Stimulated activated CD8-positive, alpha-beta memory T cell treated with anti-CD3 and anti-CD28 coated beads, Interleukin-15, amount 100 ng/mL, for 48 hours (primary cell): ENCODE measurements around the gene MAP3K19.
"Not testable (repeated sequence)": the region's sequence is repeated elsewhere in the genome, so short reads cannot be mapped to it uniquely, and the experiment has no call there.

Experiments
- DNase-seq, 2 donors: peaks; one replicate each; pipeline ENCODE4 v3.0.0-alpha.2; 2020; ENCODE audit warnings: low read depth in 2 of 2

Gene MAP3K19, protein sequence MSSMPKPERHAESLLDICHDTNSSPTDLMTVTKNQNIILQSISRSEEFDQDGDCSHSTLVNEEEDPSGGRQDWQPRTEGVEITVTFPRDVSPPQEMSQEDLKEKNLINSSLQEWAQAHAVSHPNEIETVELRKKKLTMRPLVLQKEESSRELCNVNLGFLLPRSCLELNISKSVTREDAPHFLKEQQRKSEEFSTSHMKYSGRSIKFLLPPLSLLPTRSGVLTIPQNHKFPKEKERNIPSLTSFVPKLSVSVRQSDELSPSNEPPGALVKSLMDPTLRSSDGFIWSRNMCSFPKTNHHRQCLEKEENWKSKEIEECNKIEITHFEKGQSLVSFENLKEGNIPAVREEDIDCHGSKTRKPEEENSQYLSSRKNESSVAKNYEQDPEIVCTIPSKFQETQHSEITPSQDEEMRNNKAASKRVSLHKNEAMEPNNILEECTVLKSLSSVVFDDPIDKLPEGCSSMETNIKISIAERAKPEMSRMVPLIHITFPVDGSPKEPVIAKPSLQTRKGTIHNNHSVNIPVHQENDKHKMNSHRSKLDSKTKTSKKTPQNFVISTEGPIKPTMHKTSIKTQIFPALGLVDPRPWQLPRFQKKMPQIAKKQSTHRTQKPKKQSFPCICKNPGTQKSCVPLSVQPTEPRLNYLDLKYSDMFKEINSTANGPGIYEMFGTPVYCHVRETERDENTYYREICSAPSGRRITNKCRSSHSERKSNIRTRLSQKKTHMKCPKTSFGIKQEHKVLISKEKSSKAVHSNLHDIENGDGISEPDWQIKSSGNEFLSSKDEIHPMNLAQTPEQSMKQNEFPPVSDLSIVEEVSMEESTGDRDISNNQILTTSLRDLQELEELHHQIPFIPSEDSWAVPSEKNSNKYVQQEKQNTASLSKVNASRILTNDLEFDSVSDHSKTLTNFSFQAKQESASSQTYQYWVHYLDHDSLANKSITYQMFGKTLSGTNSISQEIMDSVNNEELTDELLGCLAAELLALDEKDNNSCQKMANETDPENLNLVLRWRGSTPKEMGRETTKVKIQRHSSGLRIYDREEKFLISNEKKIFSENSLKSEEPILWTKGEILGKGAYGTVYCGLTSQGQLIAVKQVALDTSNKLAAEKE (N-terminal part only)

DNA sequence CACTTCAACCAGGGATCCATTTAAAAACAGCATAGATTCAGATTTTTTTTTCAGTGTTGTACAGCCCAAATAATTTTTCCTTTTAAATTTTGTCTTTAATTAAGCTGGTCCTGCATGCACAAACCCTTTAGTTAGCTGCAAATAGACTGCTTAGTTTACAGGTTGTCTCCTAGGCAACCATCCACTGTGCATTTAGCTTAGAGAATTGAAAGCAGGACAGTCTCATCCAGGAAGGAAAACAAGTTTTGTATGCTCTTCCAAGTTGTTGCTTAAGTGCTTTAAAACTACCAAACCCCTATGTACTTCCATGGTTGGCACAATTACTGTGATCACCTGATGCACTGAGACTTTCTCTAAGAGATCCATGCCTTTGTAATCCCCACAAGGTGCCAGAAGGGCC, at the start of gene MAP3K19:
Gene MAP3K19, minus strand, starts transcription at position 148 of the 400 bp plus-strand sequence. CDS start 22,800 bp downstream, outside the sequence.
- DNase-seq, result no peak

DNA sequence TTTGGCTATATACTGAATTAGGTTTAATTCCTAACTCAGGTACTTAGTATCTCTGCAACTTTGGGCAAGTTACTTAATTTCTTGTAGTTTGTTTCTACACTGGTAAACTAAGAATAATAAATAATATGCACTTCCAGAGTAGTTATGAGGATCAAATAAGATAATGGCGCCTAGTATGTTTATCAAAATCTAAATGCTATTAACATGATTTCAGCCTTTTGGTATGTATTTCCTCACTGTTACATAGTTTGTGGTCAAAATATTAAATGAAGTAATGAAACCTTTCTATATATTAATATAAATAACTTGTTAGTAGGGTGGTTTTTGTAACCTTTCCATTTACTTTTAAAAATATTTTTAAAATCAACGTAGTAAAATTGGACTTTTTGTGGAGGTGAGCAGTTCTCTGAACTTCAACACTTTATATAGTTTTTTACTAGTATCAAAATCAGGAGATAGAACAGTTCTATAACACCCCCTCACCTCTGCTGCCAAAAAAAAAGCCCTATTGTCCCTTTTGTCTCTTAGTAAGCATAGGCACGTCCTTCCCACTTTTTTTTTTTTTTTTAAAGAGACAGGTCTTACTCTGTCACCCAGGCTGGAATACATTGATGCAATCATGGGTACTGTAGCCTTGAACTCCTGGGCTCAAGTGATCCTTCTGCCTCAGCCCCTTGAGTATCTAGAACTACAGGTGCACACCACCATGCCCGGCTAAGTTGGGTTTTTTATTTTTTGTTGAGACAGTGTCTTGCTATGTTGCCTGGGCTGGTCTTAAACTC, 49.6 kb upstream of the MAP3K19 start:
- DNase-seq, result no peak

GRCh38 chr2:135095591-135095990, 48.3 kb upstream of the MAP3K19 start:
- no peak for DNase-seq

GRCh38 chr2:135094508-135094907, 47.3 kb upstream of the MAP3K19 start:
- no peak for DNase-seq

DNA sequence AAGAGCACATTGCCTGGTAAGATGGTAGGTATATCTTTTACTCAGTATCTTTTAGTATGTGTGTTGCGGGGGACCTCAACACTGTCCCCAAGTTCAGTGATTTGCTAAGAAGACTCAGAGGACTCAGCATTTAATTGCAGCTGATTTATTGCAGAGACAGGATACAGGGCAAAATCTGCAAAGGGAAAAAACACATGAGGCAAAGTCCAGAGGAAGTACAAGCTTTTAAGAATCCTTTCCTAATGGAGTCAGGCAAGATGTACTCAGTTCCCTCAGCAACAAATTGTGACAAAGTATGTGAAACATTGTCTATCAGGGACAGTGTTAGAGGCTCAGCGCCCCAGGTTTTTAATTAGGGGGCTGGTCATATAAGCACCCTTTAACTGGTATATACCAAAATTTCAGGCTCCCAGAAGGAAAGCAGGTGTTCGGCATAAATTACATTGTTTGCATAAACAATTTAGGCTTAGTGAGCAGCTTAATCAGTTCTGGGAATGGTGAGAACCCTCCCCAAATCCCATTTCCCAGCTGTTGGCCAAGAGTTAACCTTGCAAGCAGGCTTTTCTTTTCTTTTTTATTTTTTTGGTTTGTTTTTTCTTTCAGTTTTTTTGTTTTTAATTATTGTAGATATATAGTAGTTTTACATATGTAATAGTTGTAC, 46.6 kb upstream of the MAP3K19 start:
- DNase-seq, result no peak

DNA sequence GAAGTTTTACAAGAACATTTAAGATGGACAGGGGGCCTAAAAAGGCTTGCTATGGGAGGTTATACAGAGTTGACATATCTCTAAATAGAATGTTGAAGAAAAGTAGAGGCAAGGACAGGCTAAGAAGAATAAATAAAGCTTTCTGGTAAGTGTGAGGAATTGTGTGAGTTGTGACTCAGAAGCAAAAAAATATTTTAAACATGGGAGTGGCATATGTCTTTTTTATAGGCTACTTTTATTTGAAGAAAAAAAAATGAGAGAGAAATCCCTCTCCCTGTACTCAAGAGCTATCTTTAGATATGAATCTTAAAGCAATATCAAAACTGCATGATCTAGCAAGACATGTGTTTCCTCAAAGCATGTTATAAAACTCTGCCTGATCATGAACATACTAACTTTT, 45.9 kb upstream of the MAP3K19 start:
- no peak for DNase-seq

DNA sequence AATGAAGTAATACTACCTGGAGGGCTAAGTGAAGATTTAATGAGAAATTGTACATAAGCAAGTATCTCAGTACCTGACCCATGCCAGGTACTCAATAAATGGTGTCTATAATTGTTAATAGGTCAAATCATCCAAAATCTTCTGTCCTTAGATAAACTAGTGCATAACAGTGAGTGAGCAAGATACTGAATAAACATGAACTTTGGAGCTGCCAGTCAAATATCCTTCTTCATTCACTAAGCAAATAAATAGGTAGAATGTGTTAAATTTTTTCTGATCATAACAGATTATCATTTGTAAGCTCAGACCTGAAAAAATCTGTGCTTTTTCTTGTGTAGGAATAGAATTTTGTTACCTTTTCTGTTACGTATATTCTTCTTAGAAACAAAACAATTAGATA, 44.4 kb upstream of the MAP3K19 start:
- no peak for DNase-seq

DNA sequence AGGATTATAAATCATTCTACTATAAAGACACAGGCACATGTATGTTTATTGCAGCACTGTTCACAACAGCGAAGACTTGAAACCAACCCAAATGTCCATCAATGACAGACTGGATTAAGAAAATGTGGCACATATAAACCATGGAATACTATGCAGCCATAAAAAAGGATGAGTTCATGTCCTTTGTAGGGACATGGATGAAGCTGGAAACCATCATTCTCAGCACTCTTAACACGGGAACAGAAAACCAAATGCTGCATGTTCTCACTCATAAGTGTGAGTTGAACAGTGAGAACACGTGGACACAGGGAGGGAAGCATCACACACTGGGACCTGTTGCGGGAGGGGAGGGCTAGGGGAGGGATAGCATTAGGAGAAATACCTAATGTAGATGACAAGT, 42.4 kb upstream of the MAP3K19 start:
- DNase-seq, result not testable (repeated sequence)

GRCh38 chr2:135086222-135086621, 39.0 kb upstream of the MAP3K19 start:
- no peak for DNase-seq

DNA sequence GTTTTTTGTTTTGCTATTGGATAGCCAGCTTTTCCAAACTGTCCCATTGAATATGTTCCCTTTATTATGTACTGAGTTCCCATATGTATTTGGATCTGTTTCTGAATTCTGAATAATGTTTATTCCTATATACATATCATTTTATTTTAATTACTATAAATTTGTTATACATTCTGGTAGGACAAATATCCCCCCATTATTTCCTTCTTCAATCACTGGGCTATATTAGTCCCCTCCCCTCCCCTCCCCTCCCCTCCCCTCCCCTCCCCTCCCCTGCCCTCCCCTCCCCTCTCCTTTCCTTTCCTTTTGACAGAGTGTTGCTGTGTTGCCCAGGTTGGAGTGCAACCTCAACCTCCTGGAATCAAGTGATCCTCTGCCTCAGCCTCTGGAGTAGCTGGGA, 31.2 kb upstream of the MAP3K19 start:
- DNase-seq, result no peak

DNA sequence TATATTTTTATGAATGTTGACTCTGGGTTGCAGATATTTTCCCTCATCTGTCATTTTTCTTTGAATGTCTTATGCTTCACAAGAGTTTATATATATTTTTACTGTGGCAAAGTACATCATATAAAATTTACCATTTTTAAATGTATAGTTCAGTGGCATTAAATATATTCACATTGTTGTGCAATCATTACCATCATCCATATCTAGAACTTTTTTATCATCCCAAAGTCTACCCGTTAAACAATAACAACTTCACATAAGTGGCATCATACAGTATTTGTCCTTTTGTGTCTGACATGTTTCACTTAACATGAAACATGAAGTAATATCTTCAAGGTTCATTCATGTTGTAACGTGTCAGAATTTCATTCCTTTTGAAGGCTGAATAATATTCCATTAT, 29.3 kb upstream of the MAP3K19 start:
- DNase-seq, result no peak

DNA sequence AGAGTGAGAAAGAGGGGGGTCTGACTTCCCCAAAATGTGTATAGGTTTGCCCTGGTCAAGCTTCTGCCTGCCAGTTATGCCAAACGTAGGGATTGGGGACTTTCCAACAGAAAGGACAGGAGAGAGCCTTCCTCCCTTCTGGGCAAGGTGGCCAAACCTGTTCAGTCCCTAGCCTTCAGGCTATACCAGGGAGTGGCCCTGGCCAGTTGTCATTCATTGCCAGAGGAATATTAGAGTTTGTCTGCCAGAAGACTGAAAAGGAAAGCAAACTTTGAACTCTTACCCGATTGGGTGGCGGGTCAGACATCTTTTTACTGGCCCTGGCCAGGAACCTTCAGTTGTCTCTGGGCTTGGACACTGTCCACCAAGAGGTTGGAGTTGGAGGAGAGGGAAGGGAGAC, 27.0 kb upstream of the MAP3K19 start:
- no peak for DNase-seq

GRCh38 chr2:135072125-135072997, 25.1 kb upstream of the MAP3K19 start:
- no peak for DNase-seq

DNA sequence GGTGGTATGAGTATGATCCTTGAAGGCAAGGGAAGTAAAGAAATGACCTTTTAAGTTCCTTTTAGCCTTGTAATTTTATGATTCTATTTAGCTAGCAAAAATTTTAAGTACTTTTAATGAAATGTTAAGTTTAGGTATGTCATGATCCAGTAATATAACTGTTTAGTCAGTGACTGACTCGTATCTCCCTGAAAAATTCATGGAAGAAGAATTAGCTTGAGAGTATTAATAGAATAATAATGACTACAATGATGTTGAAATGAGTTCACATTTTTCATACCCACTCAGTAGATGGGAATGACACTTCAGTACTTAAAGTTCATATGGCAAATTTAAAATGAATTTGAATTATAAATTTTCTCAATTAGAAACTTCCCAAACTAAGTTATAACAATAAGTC, 19.5 kb upstream of the MAP3K19 start:
- DNase-seq, result no peak

GRCh38 chr2:135064149-135064548, 16.9 kb upstream of the MAP3K19 start:
- DNase-seq, result no peak

- no peak for DNase-seq
Observed at GRCh38 chr2:135063210-135063609, 16.0 kb upstream of the MAP3K19 start.

GRCh38 chr2:135059577-135059976, 12.3 kb upstream of the MAP3K19 start:
- no peak for DNase-seq

- no peak for DNase-seq
Observed at GRCh38 chr2:135056790-135057189, 9.5 kb upstream of the MAP3K19 start.

DNA sequence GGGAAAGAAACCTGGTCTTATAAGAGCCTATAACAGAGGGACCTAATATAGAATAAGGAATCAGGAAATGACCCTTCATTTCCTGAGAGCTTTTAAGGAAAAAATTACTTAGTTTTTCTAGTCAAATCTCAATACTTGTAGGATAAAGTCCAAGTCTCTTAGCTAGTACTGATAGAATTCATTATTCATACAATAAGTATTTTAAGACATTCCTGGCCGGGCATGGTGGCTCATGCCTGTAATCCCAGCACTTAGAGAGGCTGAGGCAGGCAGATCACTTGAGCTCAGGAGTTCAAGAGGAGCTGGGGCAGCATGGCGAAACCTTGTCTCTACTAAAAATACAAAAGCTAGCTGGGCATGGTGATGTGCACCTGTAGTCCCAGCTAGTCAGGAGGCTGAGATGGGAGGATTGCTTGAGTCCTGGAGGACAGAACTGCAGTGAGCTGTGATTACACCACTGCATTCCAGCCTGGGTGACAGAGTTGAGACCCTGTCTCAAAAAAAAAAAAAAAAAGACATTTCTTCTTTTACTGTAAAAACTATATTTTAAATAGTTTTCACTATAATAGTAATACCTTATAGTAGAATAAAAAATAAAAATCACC, 8.0 kb upstream of the MAP3K19 start:
- no peak for DNase-seq
